ENCODE measurements around the gene AUTS2. TPM values are rescaled to one million over a fixed set of nuclear protein-coding genes. Genes with fewer than 3 reads are reported as not detected.
A peak's percentile ranks its signal among the peaks of the same experiment; 100 is the strongest.

AUTS2 gene
- total RNA-seq, 3 donors from 2014 or later, result 31.2 to 67.6 (median 36.5) TPM

DNA sequence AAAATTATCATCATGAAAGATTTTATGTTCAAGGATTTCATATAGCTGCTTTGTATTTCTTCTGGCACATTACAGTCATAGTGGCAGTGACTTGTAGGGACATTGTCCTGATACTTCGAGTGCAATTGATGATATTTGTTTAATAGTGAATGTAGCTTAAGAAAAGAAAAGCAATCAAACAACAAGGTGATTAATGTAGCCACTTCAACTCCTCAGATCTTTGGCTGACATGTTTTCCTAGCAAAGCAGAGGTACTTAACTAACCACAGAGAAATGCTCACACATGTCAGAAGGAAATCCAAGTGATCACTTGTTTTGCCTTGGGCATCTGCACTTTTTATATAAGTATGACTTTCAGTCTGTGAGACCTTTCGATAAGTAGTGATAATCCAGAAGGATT lies 470.3 kb downstream of the AUTS2 start:
- no peak overlapping the region for H3K4me3 ChIP-seq
- no peaks in the 10 kb centered on the region for H3K4me1 ChIP-seq (ENCODE audit: low read depth)
- TF ChIP-seq, protein P1, sequence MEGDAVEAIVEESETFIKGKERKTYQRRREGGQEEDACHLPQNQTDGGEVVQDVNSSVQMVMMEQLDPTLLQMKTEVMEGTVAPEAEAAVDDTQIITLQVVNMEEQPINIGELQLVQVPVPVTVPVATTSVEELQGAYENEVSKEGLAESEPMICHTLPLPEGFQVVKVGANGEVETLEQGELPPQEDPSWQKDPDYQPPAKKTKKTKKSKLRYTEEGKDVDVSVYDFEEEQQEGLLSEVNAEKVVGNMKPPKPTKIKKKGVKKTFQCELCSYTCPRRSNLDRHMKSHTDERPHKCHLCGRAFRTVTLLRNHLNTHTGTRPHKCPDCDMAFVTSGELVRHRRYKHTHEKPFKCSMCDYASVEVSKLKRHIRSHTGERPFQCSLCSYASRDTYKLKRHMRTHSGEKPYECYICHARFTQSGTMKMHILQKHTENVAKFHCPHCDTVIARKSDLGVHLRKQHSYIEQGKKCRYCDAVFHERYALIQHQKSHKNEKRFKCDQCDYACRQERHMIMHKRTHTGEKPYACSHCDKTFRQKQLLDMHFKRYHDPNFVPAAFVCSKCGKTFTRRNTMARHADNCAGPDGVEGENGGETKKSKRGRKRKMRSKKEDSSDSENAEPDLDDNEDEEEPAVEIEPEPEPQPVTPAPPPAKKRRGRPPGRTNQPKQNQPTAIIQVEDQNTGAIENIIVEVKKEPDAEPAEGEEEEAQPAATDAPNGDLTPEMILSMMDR (IDR thresholded peaks at IDR 0.05), result no peak
- no peak for DNase-seq
- H3K9me3 ChIP-seq, result no peaks in the 10 kb centered on the region
- ATAC-seq, result no peak
- H3K36me3 ChIP-seq (ENCODE audit: low read depth), result no peaks in the 10 kb centered on the region
- intact Hi-C loops (cut with DNase I, micrococcal nuclease), result no loop called here

DNA sequence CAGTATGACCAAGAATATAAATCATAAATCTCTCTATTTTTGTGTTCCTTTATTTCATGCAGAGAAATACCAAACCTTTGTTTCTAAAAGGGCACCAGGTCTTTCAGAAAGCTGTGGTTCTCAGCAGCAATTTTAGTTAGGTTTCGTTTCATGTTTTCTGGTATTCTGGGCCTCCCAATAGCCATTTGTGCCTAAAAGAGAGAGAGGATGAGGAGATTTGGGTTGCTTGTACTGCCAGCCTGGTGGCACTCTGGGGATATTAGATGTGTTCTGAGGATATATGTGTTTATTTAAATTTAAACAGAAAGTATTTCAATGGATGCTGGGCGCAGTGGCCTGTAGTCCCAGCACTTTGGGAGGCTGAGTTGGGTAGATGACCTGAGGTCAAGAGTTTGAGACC lies 471.7 kb downstream of the AUTS2 start:
- no peaks in the 10 kb centered on the region for H3K36me3 ChIP-seq (ENCODE audit: low read depth)
- intact Hi-C loops (cut with DNase I, micrococcal nuclease), result no loop called here
- DNase-seq (no peak), ATAC-seq (no peak)
- no peak overlapping the region for H3K4me3 ChIP-seq
- H3K9me3 ChIP-seq, result no peaks in the 10 kb centered on the region
- TF ChIP-seq, protein P1 (IDR thresholded peaks at IDR 0.05), result no peak
- no peaks in the 10 kb centered on the region for H3K4me1 ChIP-seq (ENCODE audit: low read depth)

DNA sequence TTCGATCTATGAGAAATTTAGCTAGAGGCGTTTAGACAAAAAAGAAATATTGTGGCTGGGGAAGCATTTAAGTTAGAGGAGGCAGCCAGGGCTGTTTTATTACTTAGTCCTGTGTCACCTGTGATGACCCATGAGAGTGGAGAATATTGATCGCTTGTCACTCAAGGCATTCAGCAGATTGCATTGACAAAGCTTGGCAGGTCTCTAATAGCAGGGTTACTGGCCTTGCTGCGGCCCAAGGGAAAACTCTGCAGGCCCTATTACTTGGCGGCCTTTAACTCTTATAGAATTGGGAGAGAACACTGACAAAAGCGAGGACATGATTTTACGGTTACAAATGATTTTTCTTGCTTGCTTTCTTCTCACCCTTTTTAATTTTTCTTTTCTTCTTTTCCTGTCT lies 473.5 kb downstream of the AUTS2 start:
- ATAC-seq (no peak), DNase-seq (no peak)
- intact Hi-C loops (cut with DNase I, micrococcal nuclease), result no loop called here
- Histone ChIP-seq H3K36me3 (ENCODE audit: low read depth) (no peaks in the 10 kb centered on the region), H3K4me3 (no peak overlapping the region), H3K9me3 (no peaks in the 10 kb centered on the region), H3K4me1 (ENCODE audit: low read depth) (no peaks in the 10 kb centered on the region)
- TF ChIP-seq, protein P1 (IDR thresholded peaks at IDR 0.05), result no peak

DNA sequence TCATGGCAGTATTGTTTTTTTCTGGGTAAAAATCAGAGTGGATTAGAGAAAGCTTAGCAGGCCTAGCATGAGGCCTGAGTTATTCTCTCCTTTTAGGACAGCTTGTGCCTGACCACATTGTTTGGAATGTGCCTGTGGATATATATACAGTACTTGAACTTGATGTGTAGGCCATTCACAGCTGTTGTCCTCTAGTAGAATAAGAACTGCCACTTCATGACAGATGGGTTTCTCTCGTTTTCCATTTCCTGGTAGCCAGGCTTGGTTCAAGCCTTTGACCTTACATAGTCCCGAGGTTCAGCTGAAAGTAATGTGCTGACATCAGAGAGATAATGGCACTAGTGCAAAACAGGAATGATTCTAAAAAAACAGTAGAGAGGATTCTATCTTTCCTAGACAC lies 473.9 kb downstream of the AUTS2 start:
- ATAC-seq, result peak; percentile 69
- Histone ChIP-seq H3K4me3 (no peak overlapping the region), H3K4me1 (ENCODE audit: low read depth) (no peaks in the 10 kb centered on the region), H3K36me3 (ENCODE audit: low read depth) (no peaks in the 10 kb centered on the region), H3K9me3 (no peaks in the 10 kb centered on the region)
- DNase-seq, result peak in 1 of 3 donors; percentile 8
- TF ChIP-seq, protein P1 (IDR thresholded peaks at IDR 0.05), result no peak
- intact Hi-C loops (cut with DNase I, micrococcal nuclease), result no loop called here

DNA sequence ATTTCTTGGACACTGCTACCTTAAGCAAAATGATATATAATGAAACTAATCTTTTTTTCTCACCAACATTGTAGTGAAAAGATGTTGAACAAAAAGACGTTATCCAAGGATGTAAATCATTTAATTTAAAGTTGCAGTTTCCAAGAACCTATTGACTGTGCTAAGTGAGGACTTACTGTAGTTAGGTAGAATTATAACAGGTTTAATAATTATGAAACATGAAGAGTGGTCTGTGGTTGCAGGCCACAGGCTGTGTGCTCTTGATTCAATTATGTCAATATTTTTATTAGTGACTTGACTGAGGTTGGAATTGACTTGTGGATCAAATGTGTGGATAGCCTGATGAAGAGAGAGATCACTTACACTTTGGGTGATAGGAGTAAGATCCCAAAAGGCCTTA lies 478.1 kb downstream of the AUTS2 start:
- Histone ChIP-seq H3K4me3 (no peak overlapping the region), H3K4me1 (ENCODE audit: low read depth) (no peaks in the 10 kb centered on the region), H3K9me3 (no peaks in the 10 kb centered on the region), H3K36me3 (ENCODE audit: low read depth) (no peaks in the 10 kb centered on the region)
- no peak for DNase-seq
- ATAC-seq, result no peak
- intact Hi-C loops (cut with DNase I, micrococcal nuclease), result no loop called here
- TF ChIP-seq, protein P1 (IDR thresholded peaks at IDR 0.05), result no peak

DNA sequence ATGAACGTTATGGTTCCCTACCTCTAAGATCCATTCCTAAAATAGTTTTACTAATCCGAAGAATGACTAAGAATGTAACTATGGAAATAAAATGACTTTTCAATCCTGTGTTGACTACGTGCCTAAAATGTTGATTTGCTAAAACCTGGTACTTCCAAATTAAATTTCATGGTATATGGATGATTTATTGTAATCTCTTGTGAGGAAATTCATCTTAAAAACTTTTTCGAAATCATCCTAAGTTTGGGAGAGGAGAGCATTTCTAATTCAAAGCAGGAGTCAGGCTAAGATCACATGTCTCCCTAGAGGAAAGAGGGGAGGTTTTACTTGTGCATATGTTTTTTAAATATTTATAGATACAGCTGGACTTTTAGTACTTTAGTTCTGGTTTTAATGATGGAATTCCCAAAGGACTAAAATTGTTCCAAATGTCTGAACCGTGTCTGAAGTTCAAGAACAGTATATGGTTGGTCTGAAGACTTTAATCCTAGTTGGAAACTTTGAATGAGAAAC lies 483.9 kb downstream of the AUTS2 start:
- DNase-seq (no peak), ATAC-seq (no peak)
- TF ChIP-seq, protein P1 (IDR thresholded peaks at IDR 0.05), result no peak

More for the DNA sequence above, 483.9 kb downstream of the AUTS2 start:
- Histone ChIP-seq H3K4me3 (no peak overlapping the region), H3K4me1 (ENCODE audit: low read depth) (no peaks in the 10 kb centered on the region), H3K9me3 (peaks cover 10% of the 10 kb centered on the region), H3K36me3 (ENCODE audit: low read depth) (no peaks in the 10 kb centered on the region)
- intact Hi-C loops (cut with DNase I, micrococcal nuclease), result no loop called here
